ENCODE measurements around the gene NRAS.

NRAS gene

GRCh38 chr1:114677691-114678090 is 38.9 kb downstream of the NRAS start:
- DNase-seq = no peak

- no peak for DNase-seq
Measured at GRCh38 chr1:114676115-114676514, 40.5 kb downstream of the NRAS start.

- DNase-seq = no peak
Measured at GRCh38 chr1:114671939-114672275, 44.7 kb downstream of the NRAS start.

DNA sequence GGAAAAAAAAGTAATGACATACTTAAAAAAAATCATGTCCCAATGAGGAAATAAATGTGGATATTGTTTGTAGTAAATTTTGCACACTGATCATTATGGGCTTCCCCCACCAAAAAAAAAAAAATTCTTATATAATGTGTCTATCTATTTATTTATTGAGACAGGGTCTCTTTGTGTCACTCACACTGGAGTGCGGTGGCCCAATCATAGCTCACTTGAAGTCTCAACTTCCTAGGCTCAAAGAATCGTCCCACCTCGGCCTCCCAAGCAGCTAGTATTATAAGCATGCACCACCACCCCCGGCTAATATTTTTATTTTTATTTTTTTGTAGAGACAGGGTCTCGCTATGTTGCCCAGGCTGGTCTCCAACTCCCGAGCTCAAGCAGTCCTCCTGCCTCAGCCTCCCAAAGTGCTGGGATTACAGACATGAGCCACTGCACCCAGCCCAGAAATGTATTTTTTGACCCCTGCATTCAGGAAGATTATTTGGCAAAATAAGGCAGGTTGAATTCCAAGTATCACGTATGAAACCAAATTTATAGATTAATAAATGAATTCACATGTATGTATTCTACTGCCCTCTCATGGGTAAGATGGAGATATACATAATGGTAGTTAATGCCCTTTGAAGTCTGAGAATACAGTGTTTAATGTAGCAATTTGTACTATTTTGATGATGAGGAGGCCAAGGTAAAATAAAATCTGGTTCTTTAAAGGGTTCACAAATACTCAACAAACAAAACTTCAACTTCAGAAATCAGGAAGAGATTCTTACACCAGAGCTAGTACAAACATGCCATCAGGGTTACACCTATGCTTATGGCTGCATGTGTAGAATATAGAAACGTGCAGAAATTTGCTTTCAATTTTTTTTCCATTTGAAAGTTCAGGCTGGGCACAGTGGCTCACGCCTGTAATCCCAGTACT is 45.3 kb downstream of the NRAS start:
- no peak for DNase-seq

DNA sequence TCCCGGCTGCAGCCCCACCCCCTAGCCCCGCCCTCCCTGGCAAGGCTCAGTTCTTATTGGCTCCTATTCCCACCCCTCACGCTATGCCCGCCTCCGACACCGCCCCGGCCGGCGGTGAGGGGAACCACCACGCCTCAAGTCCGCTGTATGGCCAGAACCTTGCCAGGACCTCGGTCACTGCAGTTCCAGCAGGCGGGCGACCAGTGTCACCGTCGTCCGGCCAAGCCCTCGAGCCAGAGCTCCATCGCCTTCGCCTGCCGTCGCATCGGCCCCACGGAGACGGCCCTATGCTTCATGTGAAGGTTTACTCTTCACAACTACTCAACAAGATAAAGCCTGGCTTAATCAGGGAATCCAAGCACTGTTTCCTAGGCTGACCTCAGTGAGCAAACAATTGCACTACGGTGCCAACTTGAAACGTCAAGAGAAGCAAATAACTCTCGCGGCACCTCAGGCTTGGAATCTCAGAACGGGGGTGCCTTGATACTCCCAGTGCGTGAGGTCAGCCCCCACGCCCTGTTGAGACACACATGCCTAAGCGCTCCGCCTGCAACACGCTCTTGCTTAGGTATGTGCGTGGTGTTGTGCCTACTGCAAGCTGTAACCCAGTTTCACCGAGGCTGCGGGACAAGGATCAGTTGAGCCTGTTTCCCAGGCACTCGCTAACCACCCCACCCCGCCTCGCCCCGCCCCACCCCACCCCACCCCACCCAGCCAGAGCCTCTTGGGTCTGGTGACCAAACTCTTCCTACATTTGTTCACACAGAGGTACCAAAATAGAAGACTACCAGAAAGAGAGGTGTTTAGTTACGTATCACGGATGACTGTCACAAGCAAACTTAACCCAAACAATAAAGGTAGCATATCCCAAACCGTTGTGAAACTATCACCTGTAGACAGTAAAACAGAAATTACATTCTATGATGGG is 46.2 kb downstream of the NRAS start:
- peak in 57 of 58 donors; percentile 6 to 86 (median 75) for DNase-seq

- DNase-seq = peak in 2 of 58 donors; percentile 28 to 48
Measured at GRCh38 chr1:114669562-114670082, 46.9 kb downstream of the NRAS start, which contains the start of gene DENND2C. TSS of gene DENND2C (minus strand) at chr1:114670049. CDS start at chr1:114625984, 44,065 bp downstream.

DNA sequence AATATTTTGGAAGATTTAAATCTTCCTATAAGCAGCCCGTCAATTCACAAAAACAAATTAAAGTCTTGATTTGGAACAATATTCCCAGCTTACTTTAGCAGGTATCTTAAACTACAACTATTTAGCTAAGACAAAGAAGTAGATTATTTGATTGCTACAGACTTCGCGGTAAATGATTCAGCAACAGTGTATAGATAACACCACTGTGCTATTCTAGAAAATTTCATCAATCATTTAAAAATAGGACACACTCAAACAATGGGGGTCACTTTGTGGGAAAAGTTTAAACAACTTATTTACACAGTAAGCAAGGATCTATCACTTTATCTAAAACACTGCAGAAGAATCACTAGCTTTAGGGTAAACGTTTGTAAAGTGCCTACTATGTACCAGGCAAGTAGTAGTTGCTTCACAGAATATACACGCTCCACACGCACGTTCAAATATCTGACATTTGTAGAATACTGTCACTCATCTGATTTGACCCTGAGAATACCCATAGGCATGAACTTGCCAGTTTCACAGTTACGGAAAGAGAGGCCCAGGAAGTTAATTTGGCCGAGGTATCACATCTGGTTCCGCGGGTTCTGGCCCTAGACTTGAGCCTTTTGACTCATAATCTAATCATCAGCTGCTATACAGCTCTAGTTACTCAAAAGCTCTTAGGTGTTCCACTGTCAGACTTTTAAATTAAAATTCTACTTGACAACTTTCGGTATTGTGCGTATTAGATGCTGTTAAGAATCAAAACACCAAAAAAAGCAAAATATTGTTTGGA is 47.6 kb downstream of the NRAS start:
- DNase-seq = no peak

DNA sequence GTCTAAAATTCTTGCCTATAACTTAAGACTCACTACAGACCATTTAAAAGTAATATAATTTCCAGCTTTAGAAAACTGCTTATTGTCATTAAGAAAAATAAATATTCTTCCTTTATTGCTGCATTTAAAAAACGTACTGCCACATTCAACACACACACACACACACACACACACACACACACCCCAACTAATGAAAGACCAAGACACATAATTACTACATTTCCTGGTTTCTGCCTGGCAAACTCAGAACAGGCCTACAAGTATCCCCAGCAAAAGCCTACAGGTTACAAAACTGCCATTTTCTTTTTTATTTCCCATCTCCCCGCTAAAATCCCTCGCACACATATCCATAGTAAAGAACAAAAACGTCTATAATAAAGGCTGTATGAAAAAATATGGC is 48.2 kb downstream of the NRAS start:
- DNase-seq = no peak

- DNase-seq = no peak
Measured at GRCh38 chr1:114666954-114667353, 49.6 kb downstream of the NRAS start.

DNA sequence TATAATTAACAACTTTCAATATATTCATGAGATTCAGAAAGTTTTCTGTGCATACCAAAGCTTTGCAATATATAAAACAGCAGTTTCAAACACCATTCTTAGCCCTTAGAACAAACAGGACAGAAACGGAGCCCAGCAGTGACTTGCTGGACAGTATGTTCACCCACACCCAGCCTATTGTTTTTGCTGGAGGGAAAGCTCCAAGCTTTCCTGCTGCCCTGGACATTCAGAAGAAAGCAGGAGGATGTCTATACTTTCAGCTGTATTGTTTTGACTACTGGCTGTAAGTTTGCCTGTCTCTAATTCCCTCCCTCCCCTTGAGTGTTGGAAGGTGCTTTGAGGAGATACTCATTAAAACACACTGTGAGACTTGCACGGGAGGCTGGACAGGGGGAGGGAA is 56.3 kb downstream of the NRAS start:
- no peak for DNase-seq
